Endodermal cell (in vitro differentiated cells): ENCODE measurements around the gene ARL14EPL. TPM values are rescaled to one million over a fixed set of nuclear protein-coding genes. Genes with fewer than 3 reads are reported as not detected.

Source experiments
- DNase-seq: peaks from one replicate; pipeline ENCODE4 v3.0.0-alpha.2; 2017
- H3K27ac ChIP-seq: 2 replicates; pipeline ENCODE4 v1.5.1; 2013; ENCODE audit warnings: mild to moderate bottlenecking, low read depth, low read length, moderate library complexity
- H3K27me3 ChIP-seq: 2 replicates; pipeline ENCODE4 v1.6.1; 2013; ENCODE audit warnings: mild to moderate bottlenecking, low read length, moderate library complexity; ENCODE audit not compliant: insufficient read depth, control insufficient read depth, poor library complexity, severe bottlenecking
- H3K36me3 ChIP-seq: 2 replicates; pipeline ENCODE4 v1.7.0; 2013; ENCODE audit warnings: mild to moderate bottlenecking, low read length, moderate library complexity; ENCODE audit not compliant: control insufficient read depth, insufficient read depth
- H3K4me1 ChIP-seq: one replicate; pipeline ENCODE4 v1.7.0; 2013; ENCODE audit warnings: low read length; ENCODE audit not compliant: control insufficient read depth, insufficient read depth
- H3K4me3 ChIP-seq: 2 replicates; pipeline ENCODE4 v1.5.1; 2013; ENCODE audit warnings: mild to moderate bottlenecking, low read length, moderate library complexity
- H3K9ac ChIP-seq: 2 replicates; pipeline ENCODE4 v1.6.1; 2013; ENCODE audit warnings: mild to moderate bottlenecking, low read length, moderate library complexity; ENCODE audit not compliant: poor library complexity, severe bottlenecking; ENCODE audit errors: extremely low read depth
- H3K9me3 ChIP-seq: 2 replicates; pipeline ENCODE4 v1.6.1; 2013; ENCODE audit warnings: mild to moderate bottlenecking, low read length, moderate library complexity; ENCODE audit not compliant: control insufficient read depth
- H3K27ac Mint-ChIP-seq: 2 replicates; pipeline ENCODE4 v1.8.0; 2020; ENCODE audit warnings: mixed read lengths
- H3K27me3 Mint-ChIP-seq: 2 replicates; pipeline ENCODE4 v1.8.0; 2021; ENCODE audit warnings: mild to moderate bottlenecking, mixed read lengths; ENCODE audit not compliant: insufficient read depth
- H3K36me3 Mint-ChIP-seq: 2 replicates; pipeline ENCODE4 v1.8.0; 2020; ENCODE audit warnings: low read depth, mixed read lengths
- H3K4me1 Mint-ChIP-seq: 2 replicates; pipeline ENCODE4 v1.8.0; 2020; ENCODE audit warnings: mixed read lengths
- H3K4me3 Mint-ChIP-seq: 2 replicates; pipeline ENCODE4 v1.8.0; 2020; ENCODE audit warnings: mild to moderate bottlenecking, moderate library complexity, mixed read lengths
- H3K9me3 Mint-ChIP-seq: 2 replicates; pipeline ENCODE4 v1.8.0; 2020; ENCODE audit warnings: mild to moderate bottlenecking, mixed read lengths
- WGBS, 2 experiments: methylation state at CpG; one replicate each; pipeline versions ENCODE4 v1.1.5 to v1.1.7; 2013; ENCODE audit warnings: missing lambda C conversion rate in 2 of 2, mixed read lengths in 1 of 2; ENCODE audit not compliant: insufficient coverage in 1 of 2, insufficient read length in 1 of 2; 5-methylcytosine and 5-hydroxymethylcytosine counted together
- total RNA-seq, 2 donors: library from RNA; stranded (reverse); fragmentation: NEBNext Ultra II Directional in 1 of 2; extraction: Animal tissue kit (Norgen Biotek cat#: 25700) in 1 of 2; gene quantifications; 2 replicates in 1 of 2; 3 replicates in 1 of 2; pipeline ENCODE4 v1.2.1, GENCODE V29; 2021
- TF ChIP-seq, protein P1 (sequence below): fragments of 200-600 bp; sonication (generic); conservative IDR thresholded peaks from 2 replicates; pipeline ENCODE4 v1.5.0; 2021; ENCODE audit warnings: antibody characterized with exemption, mild to moderate bottlenecking

Gene ARL14EPL
- total RNA-seq, 2 donors from 2014 or later: not detected

DNA sequence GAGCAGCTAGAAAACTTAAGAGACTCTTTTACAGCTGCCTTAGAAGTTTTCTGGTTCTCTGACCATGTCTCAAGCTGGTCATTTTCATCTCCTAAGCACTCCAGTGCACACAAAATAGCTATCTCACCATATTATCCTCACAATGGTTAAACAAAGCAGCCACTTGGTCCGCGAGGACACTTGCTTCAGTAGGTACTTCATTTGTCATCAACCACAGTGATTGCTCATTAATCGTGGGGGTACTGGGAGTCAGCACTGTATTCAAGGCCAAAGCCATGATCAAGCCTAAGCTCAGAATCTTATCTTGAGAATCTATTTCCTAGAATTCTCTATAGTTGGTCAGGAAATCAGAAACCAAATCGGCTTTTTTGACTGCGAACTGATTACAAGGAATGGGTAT, 2.9 kb downstream of the ARL14EPL start:
- WGBS, 2 experiments: 92 to 100% methylated on average over 5 of the region's 5 CpGs
- H3K27me3 Mint-ChIP-seq: no peaks in the 10 kb centered on the region
- no peak overlapping the region for H3K4me3 Mint-ChIP-seq
- no peaks in the 10 kb centered on the region for H3K9me3 ChIP-seq
- no peak overlapping the region for H3K9ac ChIP-seq
- no peaks in the 10 kb centered on the region for H3K9me3 Mint-ChIP-seq
- TF ChIP-seq, protein P1, sequence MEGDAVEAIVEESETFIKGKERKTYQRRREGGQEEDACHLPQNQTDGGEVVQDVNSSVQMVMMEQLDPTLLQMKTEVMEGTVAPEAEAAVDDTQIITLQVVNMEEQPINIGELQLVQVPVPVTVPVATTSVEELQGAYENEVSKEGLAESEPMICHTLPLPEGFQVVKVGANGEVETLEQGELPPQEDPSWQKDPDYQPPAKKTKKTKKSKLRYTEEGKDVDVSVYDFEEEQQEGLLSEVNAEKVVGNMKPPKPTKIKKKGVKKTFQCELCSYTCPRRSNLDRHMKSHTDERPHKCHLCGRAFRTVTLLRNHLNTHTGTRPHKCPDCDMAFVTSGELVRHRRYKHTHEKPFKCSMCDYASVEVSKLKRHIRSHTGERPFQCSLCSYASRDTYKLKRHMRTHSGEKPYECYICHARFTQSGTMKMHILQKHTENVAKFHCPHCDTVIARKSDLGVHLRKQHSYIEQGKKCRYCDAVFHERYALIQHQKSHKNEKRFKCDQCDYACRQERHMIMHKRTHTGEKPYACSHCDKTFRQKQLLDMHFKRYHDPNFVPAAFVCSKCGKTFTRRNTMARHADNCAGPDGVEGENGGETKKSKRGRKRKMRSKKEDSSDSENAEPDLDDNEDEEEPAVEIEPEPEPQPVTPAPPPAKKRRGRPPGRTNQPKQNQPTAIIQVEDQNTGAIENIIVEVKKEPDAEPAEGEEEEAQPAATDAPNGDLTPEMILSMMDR: no peak
- no peaks in the 10 kb centered on the region for H3K36me3 Mint-ChIP-seq
- H3K27me3 ChIP-seq: no peaks in the 10 kb centered on the region
- no peaks in the 10 kb centered on the region for H3K4me1 ChIP-seq
- peaks cover 8% of the 10 kb centered on the region for H3K4me1 Mint-ChIP-seq
- no peaks in the 10 kb centered on the region for H3K36me3 ChIP-seq
- H3K4me3 ChIP-seq: no peak overlapping the region
- no peak for DNase-seq
- no peak overlapping the region for H3K27ac ChIP-seq
- H3K27ac Mint-ChIP-seq: no peak overlapping the region

DNA sequence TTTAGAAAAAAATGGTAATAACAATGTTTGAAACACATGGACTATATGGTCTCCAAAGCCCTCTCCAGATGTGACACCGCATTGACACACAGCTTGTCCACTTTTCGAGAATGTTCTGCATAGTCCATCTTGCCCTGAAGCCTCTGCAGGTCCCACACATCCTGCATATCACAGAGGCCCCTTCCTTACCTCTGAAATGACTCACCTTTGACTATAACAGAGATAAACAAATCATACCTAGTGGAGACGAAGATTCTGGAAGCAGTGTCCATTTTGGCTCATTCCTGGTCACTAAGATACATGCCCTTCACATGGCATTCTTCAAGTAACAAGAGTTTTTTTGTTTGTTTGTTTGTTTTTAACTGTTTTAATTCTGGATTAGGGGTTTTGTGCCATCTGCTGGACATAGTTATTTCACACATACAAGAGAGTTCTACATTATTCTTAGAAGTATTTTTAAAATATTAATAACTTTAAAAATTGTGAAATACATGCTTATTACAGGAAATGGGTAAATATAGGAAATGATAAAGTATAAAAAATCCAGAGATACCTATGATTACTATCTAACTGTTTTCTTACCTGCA, 5.1 kb downstream of the ARL14EPL start:
- no peak overlapping the region for H3K27ac Mint-ChIP-seq
- H3K36me3 ChIP-seq: no peaks in the 10 kb centered on the region
- H3K36me3 Mint-ChIP-seq: no peaks in the 10 kb centered on the region
- peaks cover 8% of the 10 kb centered on the region for H3K4me1 Mint-ChIP-seq
- no peak overlapping the region for H3K9ac ChIP-seq
- H3K4me3 ChIP-seq: no peak overlapping the region
- no peaks in the 10 kb centered on the region for H3K27me3 Mint-ChIP-seq
- H3K27ac ChIP-seq: no peak overlapping the region
- TF ChIP-seq, protein P1: peak; percentile 57
- DNase-seq: no peak
- H3K27me3 ChIP-seq: no peaks in the 10 kb centered on the region
- no peaks in the 10 kb centered on the region for H3K9me3 ChIP-seq
- H3K4me3 Mint-ChIP-seq: no peak overlapping the region
- H3K4me1 ChIP-seq: no peaks in the 10 kb centered on the region
- H3K9me3 Mint-ChIP-seq: no peaks in the 10 kb centered on the region
- WGBS, 2 experiments: 79 to 94% methylated on average over 2 to 3 of the region's 3 CpGs

DNA sequence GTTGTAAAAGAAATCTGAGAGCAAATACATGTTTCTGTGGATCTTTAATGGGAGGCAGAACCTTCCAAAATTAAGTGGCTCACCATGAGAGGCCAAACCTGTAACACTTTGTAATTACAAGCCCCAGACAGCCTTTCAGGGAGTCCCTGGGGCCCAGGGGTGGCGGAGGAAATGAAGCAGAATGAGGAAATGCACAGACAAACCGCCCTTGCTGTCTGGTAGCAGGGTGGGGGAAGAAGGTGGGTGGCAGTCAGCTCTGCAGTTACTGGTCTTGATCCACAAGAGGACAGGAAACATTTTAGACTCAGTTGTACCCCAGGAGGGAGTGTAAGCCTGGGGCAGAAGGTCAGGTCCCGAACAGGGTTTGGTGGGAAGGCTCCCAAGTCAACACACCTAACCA, 6.5 kb downstream of the ARL14EPL start:
- peaks cover 8% of the 10 kb centered on the region for H3K4me1 Mint-ChIP-seq
- no peak overlapping the region for H3K27ac Mint-ChIP-seq
- H3K4me3 ChIP-seq: no peak overlapping the region
- H3K9ac ChIP-seq: no peak overlapping the region
- no peaks in the 10 kb centered on the region for H3K9me3 ChIP-seq
- H3K4me3 Mint-ChIP-seq: no peak overlapping the region
- WGBS, 2 experiments: 89% methylated on average over 3 of the region's 3 CpGs; no CpG with 5 or more reads in 1 of the 2 experiments
- no peaks in the 10 kb centered on the region for H3K27me3 ChIP-seq
- no peak overlapping the region for H3K27ac ChIP-seq
- H3K4me1 ChIP-seq: no peaks in the 10 kb centered on the region
- H3K27me3 Mint-ChIP-seq: no peaks in the 10 kb centered on the region
- TF ChIP-seq, protein P1: no peak
- no peaks in the 10 kb centered on the region for H3K36me3 Mint-ChIP-seq
- H3K9me3 Mint-ChIP-seq: no peaks in the 10 kb centered on the region
- H3K36me3 ChIP-seq: no peaks in the 10 kb centered on the region
- no peak for DNase-seq
